HepG2 (cell line): ENCODE measurements around the gene IKBKE. TPM values are rescaled to one million over a fixed set of nuclear protein-coding genes. Genes with fewer than 3 reads are reported as not detected.

Experiments used
- ATAC-seq: fragments of 200-7000 bp; cut with Tn5 transposase; 3 replicates; pipeline ENCODE4 v1.9.1; 2020; ENCODE audit warnings: mild to moderate bottlenecking, moderate library complexity
- BruUV-seq: library from RNA; stranded (reverse); fragments of 400-500 nt; replicated peaks from 2 replicates; lab custom pipeline; 2021; lab: Mats Ljungman, UMichigan
- CTCF ChIA-PET: fragments of 300-600 bp; formaldehyde crosslinking; extraction: SDS; loops from one replicate; lab custom pipeline; 2021; ENCODE audit warnings: low total read pairs, inconsistent platforms, low intra/inter-chr PET ratio; lab: Yijun Ruan, JAX
- POLR2A ChIA-PET: fragments of 350-600 bp; sonication (Branson Sonifier 250); formaldehyde crosslinking; loops from one replicate; lab custom pipeline; 2020; ENCODE audit warnings: antibody characterized with exemption, inconsistent platforms; lab: Yijun Ruan, JAX
- DNase-seq: peaks from one replicate; pipeline ENCODE4 v3.0.0-alpha.2; 2015; ENCODE audit warnings: low spot score
- FAIRE-seq: peaks from 3 replicates; lab custom pipeline; 2011; peaks lifted over from hg19 to GRCh38; lab: Jason Lieb, UNC
- H2AFZ ChIP-seq: one replicate; pipeline ENCODE4 v1.6.1; 2011; ENCODE audit warnings: low read length, inconsistent platforms
- H3K27ac ChIP-seq: fragments of 300-600 bp; 3 replicates; pipeline ENCODE4 v1.8.0; 2011; ENCODE audit warnings: mixed run types, mild to moderate bottlenecking, mixed read lengths, low read length, inconsistent platforms; ENCODE audit not compliant: insufficient read depth; ENCODE audit errors: extremely low read length
- H3K27me3 ChIP-seq, 2 experiments: fragments of 200-600 bp in 1 of 2; 2 replicates in 1 of 2; 3 replicates in 1 of 2; pipeline versions ENCODE4 v1.6.0 to v1.8.0; 2011; ENCODE audit warnings: low read length in 2 of 2, mild to moderate bottlenecking in 2 of 2, moderate library complexity in 2 of 2, inconsistent platforms in 1 of 2; ENCODE audit not compliant: insufficient read depth in 2 of 2, control insufficient read depth in 1 of 2
- H3K36me3 ChIP-seq, 2 experiments: fragments of 200-600 bp in 1 of 2; replicated peaks in 1 of 2; 2 replicates in 1 of 2; 3 replicates in 1 of 2; pipeline versions ENCODE4 v1.5.1 to v1.8.0; 2011; ENCODE audit warnings: low read length in 2 of 2, inconsistent platforms in 1 of 2; ENCODE audit not compliant: insufficient read depth in 2 of 2, control insufficient read depth in 1 of 2
- H3K4me1 ChIP-seq: 2 replicates; pipeline ENCODE4 v1.5.1; 2012; ENCODE audit warnings: low read length, inconsistent platforms; ENCODE audit not compliant: insufficient read depth
- H3K4me2 ChIP-seq: 2 replicates; pipeline ENCODE4 v1.6.0; 2011; ENCODE audit warnings: low read depth, low read length, inconsistent platforms
- H3K4me3 ChIP-seq, 3 experiments: fragments of 200-600 bp in 1 of 3; sonication (generic), shearing (Covaris generic) in 1 of 3; replicated peaks in 1 of 3; 2 replicates each; pipeline ENCODE4 v1.5.1; 2011 to 2016; ENCODE audit warnings: low read length in 3 of 3, inconsistent platforms in 2 of 3, low read depth in 2 of 3, mild to moderate bottlenecking in 2 of 3, control low read depth in 1 of 3, mixed read lengths in 1 of 3; ENCODE audit not compliant: insufficient read depth in 1 of 3
- H3K79me2 ChIP-seq: one replicate; pipeline ENCODE4 v1.6.1; 2011; ENCODE audit warnings: low read length, inconsistent platforms; ENCODE audit not compliant: insufficient read depth
- H3K9ac ChIP-seq: 2 replicates; pipeline ENCODE4 v1.6.0; 2011; ENCODE audit warnings: mild to moderate bottlenecking, low read depth, low read length, inconsistent platforms; ENCODE audit not compliant: insufficient read depth
- H3K9me3 ChIP-seq: 2 replicates; pipeline ENCODE4 v1.5.1; 2012; ENCODE audit warnings: mild to moderate bottlenecking, low read length
- H4K20me1 ChIP-seq: 2 replicates; pipeline ENCODE4 v1.6.0; 2011; ENCODE audit warnings: inconsistent platforms, mild to moderate bottlenecking, low read length, moderate library complexity; ENCODE audit not compliant: insufficient read depth
- ETV5 ChIP-seq: IDR thresholded peaks from 2 replicates; pipeline ENCODE4 v1.6.1; 2018; ENCODE audit warnings: missing biosample characterization, missing genetic modification reagents, inconsistent platforms, borderline replicate concordance
- GATAD2A ChIP-seq: IDR thresholded peaks from 2 replicates; pipeline ENCODE4 v1.6.1; 2016
- MYC ChIP-seq: sonication (generic); formaldehyde crosslinking; IDR thresholded peaks from 2 replicates; pipeline ENCODE4 v1.9.0; 2021; ENCODE audit warnings: missing genetic modification reagents, borderline replicate concordance
- POLR2G ChIP-seq: fragments of 200-400 bp; formaldehyde crosslinking; IDR thresholded peaks from 2 replicates; pipeline ENCODE4 v1.6.1; 2018; ENCODE audit warnings: mild to moderate bottlenecking, low read depth, low read length, moderate library complexity
- RORA ChIP-seq: sonication (generic); formaldehyde crosslinking; IDR thresholded peaks from 2 replicates; pipeline ENCODE4 v1.5.0; 2020; ENCODE audit warnings: mild to moderate bottlenecking, missing genetic modification reagents, moderate library complexity
- SRF ChIP-seq: IDR thresholded peaks from 2 replicates; pipeline ENCODE4 v1.6.1; 2011; ENCODE audit warnings: mild to moderate bottlenecking, low read depth, low read length, moderate library complexity
- ZHX1 ChIP-seq: sonication (generic); formaldehyde crosslinking; IDR thresholded peaks from 2 replicates; pipeline ENCODE4 v1.8.1; 2022; ENCODE audit warnings: low read depth, mild to moderate bottlenecking, missing genetic modification reagents
- ZNF225 ChIP-seq: sonication (generic); formaldehyde crosslinking; IDR thresholded peaks from 2 replicates; pipeline ENCODE4 v1.4.0; 2020; ENCODE audit warnings: mild to moderate bottlenecking, missing genetic modification reagents
- ZNF253 ChIP-seq: sonication (generic); formaldehyde crosslinking; IDR thresholded peaks from 2 replicates; pipeline ENCODE4 v1.8.0; 2022; ENCODE audit warnings: mild to moderate bottlenecking, missing genetic modification reagents, borderline replicate concordance
- WGBS: methylation state at CpG from one replicate; pipeline ENCODE4 v1.1.6; 2017; ENCODE audit warnings: low lambda C conversion rate; 5-methylcytosine and 5-hydroxymethylcytosine counted together
- in situ Hi-C: cut with HindIII; loops from 2 replicates; pipeline ENCODE4 v1.10.0; 2017; ENCODE audit warnings: low pct_unique_long_range_greater_than_20kb; ENCODE audit not compliant: extremely low pct_ligation_motif_present
- intact Hi-C: fragments of 100-400 bp; cut with micrococcal nuclease; formaldehyde crosslinking; loops from one replicate; pipeline ENCODE4 v1.10.0; 2022; ENCODE audit not compliant: unreplicated experiment
- polyA plus RNA-seq, 8 experiments: library from polyadenylated mRNA; depleted of rRNA in 3 of 8; stranded (reverse) in 7 of 8; unstranded in 1 of 8; fragments of >200 nt; fragmentation: Illumina TruSeq in 4 of 8; extraction: Trizol in 4 of 8; gene quantifications; 2 replicates each; pipeline versions ENCODE4 v1.2.1 to v1.2.3, GENCODE V29; 2011 to 2016; ENCODE audit warnings: low read depth in 4 of 8, missing spikeins in 1 of 8, mixed read lengths in 1 of 8; ENCODE audit not compliant: insufficient read depth in 1 of 8
- total RNA-seq, 5 experiments: library from RNA; depleted of rRNA; stranded (reverse); fragments of >200 nt; fragmentation: Illumina TruSeq; extraction: Trizol; gene quantifications; 2 replicates each; pipeline ENCODE4 v1.2.3, GENCODE V29; 2016; ENCODE audit warnings: low read depth in 1 of 5
- TF ChIP-seq, protein P1 (sequence below): sonication (generic); formaldehyde crosslinking; IDR thresholded peaks from 2 replicates; pipeline ENCODE4 v1.4.0; 2020; ENCODE audit warnings: missing genetic modification reagents, low read depth, mild to moderate bottlenecking, borderline replicate concordance
- TF ChIP-seq, protein P2 (sequence below): sonication (generic); formaldehyde crosslinking; IDR thresholded peaks from 2 replicates; pipeline ENCODE4 v1.4.0; 2020; ENCODE audit warnings: mild to moderate bottlenecking, missing genetic modification reagents

The IKBKE gene
- total and polyA plus RNA-seq, 2 of the 13 experiments (the other 11 are each of a cell fraction or from before 2014, with no cell fraction given), result 4.5 to 5.8 TPM

- 0 out of 2 replicates have a peak, but pooled peaks have one; percentile 18 for TF ChIP-seq GATAD2A
- TF ChIP-seq, all 625 proteins: peak for 7
Measured at GRCh38 chr1:206521127-206521526, 50.9 kb downstream of the IKBKE start (continued).

- H3K27ac ChIP-seq, result no peak overlapping the region
- no peak overlapping the region; a peak in 1 of 6 replicates for H3K4me3 ChIP-seq
- WGBS, result 11% methylated on average over 8 of the region's 8 CpGs
- H3K4me1 ChIP-seq, result peaks cover 28% of the 10 kb centered on the region
- H3K27me3 ChIP-seq, result 0 out of 5 replicates have a peak, but pooled peaks cover 0 to 1% of the 10 kb centered on the region in 2 experiments
- H2AFZ ChIP-seq, result no peak overlapping the region
- ATAC-seq, result peak; percentile 61
- H3K9me3 ChIP-seq, result no peaks in the 10 kb centered on the region
- intact Hi-C loops, result no loop called here
- peak overlapping the region; percentile 33 for H3K4me2 ChIP-seq
- no peaks in the 10 kb centered on the region for H3K36me3 ChIP-seq
- FAIRE-seq, result no peak
- no TSS peak for BruUV-seq
- in situ Hi-C loops, result no loop called here
- DNase-seq, result no peak
- no peak overlapping the region for H3K9ac ChIP-seq
- POLR2A ChIA-PET, result no interaction called here
- CTCF ChIA-PET, result no interaction called here
- TF ChIP-seq MYC (CRISPR knock-in tag), result no peak
- TF ChIP-seq ZHX1 (CRISPR knock-in tag), result no peak
- TF ChIP-seq RORA (CRISPR knock-in tag), result no peak
- TF ChIP-seq ETV5 (CRISPR knock-in tag), result no peak
- no peak for TF ChIP-seq ZNF225
- TF ChIP-seq, protein P1, sequence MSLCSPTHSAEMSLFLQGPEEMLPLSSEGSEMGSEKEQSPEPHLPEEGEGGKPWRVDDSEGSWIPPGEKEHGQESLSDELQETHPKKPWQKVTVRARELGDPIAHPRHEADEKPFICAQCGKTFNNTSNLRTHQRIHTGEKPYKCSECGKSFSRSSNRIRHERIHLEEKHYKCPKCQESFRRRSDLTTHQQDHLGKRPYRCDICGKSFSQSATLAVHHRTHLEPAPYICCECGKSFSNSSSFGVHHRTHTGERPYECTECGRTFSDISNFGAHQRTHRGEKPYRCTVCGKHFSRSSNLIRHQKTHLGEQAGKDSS, result no peak
- TF ChIP-seq POLR2G, result no peak
- TF ChIP-seq SRF, result no peak
- TF ChIP-seq, protein P2, sequence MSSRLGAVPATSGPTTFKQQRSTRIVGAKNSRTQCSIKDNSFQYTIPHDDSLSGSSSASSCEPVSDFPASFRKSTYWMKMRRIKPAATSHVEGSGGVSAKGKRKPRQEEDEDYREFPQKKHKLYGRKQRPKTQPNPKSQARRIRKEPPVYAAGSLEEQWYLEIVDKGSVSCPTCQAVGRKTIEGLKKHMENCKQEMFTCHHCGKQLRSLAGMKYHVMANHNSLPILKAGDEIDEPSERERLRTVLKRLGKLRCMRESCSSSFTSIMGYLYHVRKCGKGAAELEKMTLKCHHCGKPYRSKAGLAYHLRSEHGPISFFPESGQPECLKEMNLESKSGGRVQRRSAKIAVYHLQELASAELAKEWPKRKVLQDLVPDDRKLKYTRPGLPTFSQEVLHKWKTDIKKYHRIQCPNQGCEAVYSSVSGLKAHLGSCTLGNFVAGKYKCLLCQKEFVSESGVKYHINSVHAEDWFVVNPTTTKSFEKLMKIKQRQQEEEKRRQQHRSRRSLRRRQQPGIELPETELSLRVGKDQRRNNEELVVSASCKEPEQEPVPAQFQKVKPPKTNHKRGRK (CRISPR knock-in tag), result no peak
- TF ChIP-seq ZNF253, result no peak
- H3K79me2 ChIP-seq, result no peaks in the 10 kb centered on the region
- H4K20me1 ChIP-seq, result no peaks in the 10 kb centered on the region
Measured at GRCh38 chr1:206521694-206522402, 51.6 kb downstream of the IKBKE start.
